ENCODE results near the gene LRP6. TPM values are rescaled to one million over a fixed set of nuclear protein-coding genes. Genes with fewer than 3 reads are reported as not detected.

The LRP6 gene
- total and polyA plus RNA-seq, 2 experiments from 2014 or later: 17.5 to 42.4 TPM

- Histone ChIP-seq H3K4me1 (ENCODE audit: insufficient read depth) (no peaks in the 10 kb centered on the region), H2AFZ (no peak overlapping the region), H3K27me3 (no peaks in the 10 kb centered on the region), H4K20me1 (ENCODE audit: insufficient read depth, poor library complexity, severe bottlenecking) (peaks cover 12% of the 10 kb centered on the region), H3K27ac (no peak overlapping the region), H3K9me2 (replicated peaks; ENCODE audit: insufficient read depth) (no peaks in the 10 kb centered on the region), H3K79me2 (peaks cover 61% of the 10 kb centered on the region), H3K36me3 (replicated peaks; ENCODE audit: insufficient read depth, low read depth) (no peaks in the 10 kb centered on the region), H3K4me3 (no peak overlapping the region), H3K4me2 (no peak overlapping the region), H3K9me3 (ENCODE audit: low read depth) (no peaks in the 10 kb centered on the region)
- DNase-seq (ENCODE audit: low spot score): peak; percentile 13
- TF ChIP-seq EZH2phosphoT487 (IDR thresholded peaks at IDR 0.05; ENCODE audit: low read depth, severe bottlenecking, unreplicated experiment): no peak
- no peak for TF ChIP-seq CTCF (IDR thresholded peaks at IDR 0.05; ENCODE audit: poor library complexity)
- TF ChIP-seq EZH2 (IDR thresholded peaks at IDR 0.05; ENCODE audit: borderline replicate concordance): no peak
- 58% methylated on average over 1 of the region's 1 CpG for WGBS (ENCODE audit: low lambda C conversion rate, missing lambda C conversion rate)
Measured at GRCh38 chr12:12171991-12172511, 94.8 kb downstream of the LRP6 start.

- peaks cover 42% of the 10 kb centered on the region for H3K79me2 ChIP-seq
- no peaks in the 10 kb centered on the region for H3K27me3 ChIP-seq
- H3K4me2 ChIP-seq: no peak overlapping the region
- WGBS (ENCODE audit: low lambda C conversion rate, missing lambda C conversion rate): 50% methylated on average over 1 of the region's 1 CpG
- no peaks in the 10 kb centered on the region for H3K36me3 ChIP-seq (replicated peaks; ENCODE audit: insufficient read depth, low read depth)
- no peak overlapping the region for H2AFZ ChIP-seq
- no peaks in the 10 kb centered on the region for H3K9me3 ChIP-seq (ENCODE audit: low read depth)
- no peaks in the 10 kb centered on the region for H3K4me1 ChIP-seq (ENCODE audit: insufficient read depth)
- no peaks in the 10 kb centered on the region for H3K9me2 ChIP-seq (replicated peaks; ENCODE audit: insufficient read depth)
- no peak for TF ChIP-seq EZH2phosphoT487 (IDR thresholded peaks at IDR 0.05; ENCODE audit: low read depth, severe bottlenecking, unreplicated experiment)
- no peak for TF ChIP-seq CTCF (IDR thresholded peaks at IDR 0.05; ENCODE audit: poor library complexity)
- TF ChIP-seq EZH2 (IDR thresholded peaks at IDR 0.05; ENCODE audit: borderline replicate concordance): no peak
- no peak overlapping the region for H3K4me3 ChIP-seq
- H3K27ac ChIP-seq: no peak overlapping the region
- H4K20me1 ChIP-seq (ENCODE audit: insufficient read depth, poor library complexity, severe bottlenecking): peaks cover 9% of the 10 kb centered on the region
- no peak for DNase-seq (ENCODE audit: low spot score)
Measured at GRCh38 chr12:12167847-12168246, 99.0 kb downstream of the LRP6 start.

- Histone ChIP-seq H3K4me1 (ENCODE audit: insufficient read depth) (no peaks in the 10 kb centered on the region), H3K4me3 (no peak overlapping the region), H3K9me3 (ENCODE audit: low read depth) (no peaks in the 10 kb centered on the region), H3K27me3 (no peaks in the 10 kb centered on the region), H4K20me1 (ENCODE audit: insufficient read depth, poor library complexity, severe bottlenecking) (no peaks in the 10 kb centered on the region), H3K4me2 (no peak overlapping the region), H3K27ac (no peak overlapping the region), H3K36me3 (replicated peaks; ENCODE audit: insufficient read depth, low read depth) (no peaks in the 10 kb centered on the region), H2AFZ (no peak overlapping the region), H3K9me2 (replicated peaks; ENCODE audit: insufficient read depth) (no peaks in the 10 kb centered on the region), H3K79me2 (peaks cover 35% of the 10 kb centered on the region)
- no peak for DNase-seq (ENCODE audit: low spot score)
- TF ChIP-seq EZH2phosphoT487 (IDR thresholded peaks at IDR 0.05; ENCODE audit: low read depth, severe bottlenecking, unreplicated experiment) (no peak), CTCF (IDR thresholded peaks at IDR 0.05; ENCODE audit: poor library complexity) (no peak), EZH2 (IDR thresholded peaks at IDR 0.05; ENCODE audit: borderline replicate concordance) (no peak)
Measured at GRCh38 chr12:12166751-12167150, 100.1 kb downstream of the LRP6 start.

- no peak for DNase-seq (ENCODE audit: low spot score)
- no peak for TF ChIP-seq CTCF (IDR thresholded peaks at IDR 0.05; ENCODE audit: poor library complexity)
- no peak for TF ChIP-seq EZH2 (IDR thresholded peaks at IDR 0.05; ENCODE audit: borderline replicate concordance)
- TF ChIP-seq EZH2phosphoT487 (IDR thresholded peaks at IDR 0.05; ENCODE audit: low read depth, severe bottlenecking, unreplicated experiment): no peak
- no peak overlapping the region for H3K4me2 ChIP-seq
Measured at GRCh38 chr12:12159988-12160387, 106.9 kb downstream of the LRP6 start.

More at GRCh38 chr12:12159988-12160387, 106.9 kb downstream of the LRP6 start:
- H2AFZ ChIP-seq: no peak overlapping the region
- H3K9me3 ChIP-seq (ENCODE audit: low read depth): no peaks in the 10 kb centered on the region
- no peaks in the 10 kb centered on the region for H3K9me2 ChIP-seq (replicated peaks; ENCODE audit: insufficient read depth)
- H3K4me3 ChIP-seq: no peak overlapping the region
- H3K79me2 ChIP-seq: peaks cover 10% of the 10 kb centered on the region
- H4K20me1 ChIP-seq (ENCODE audit: insufficient read depth, poor library complexity, severe bottlenecking): no peaks in the 10 kb centered on the region
- H3K36me3 ChIP-seq (replicated peaks; ENCODE audit: insufficient read depth, low read depth): no peaks in the 10 kb centered on the region
- H3K27me3 ChIP-seq: no peaks in the 10 kb centered on the region
- no peak overlapping the region for H3K27ac ChIP-seq
- no peaks in the 10 kb centered on the region for H3K4me1 ChIP-seq (ENCODE audit: insufficient read depth)
- 84% methylated on average over 1 of the region's 1 CpG for WGBS (ENCODE audit: low lambda C conversion rate, missing lambda C conversion rate)

All from hepatocyte (in vitro differentiated cells).